Dermis microvascular lymphatic vessel endothelial cell (primary cell): ENCODE measurements around the gene GRAMD2B. TPM values are rescaled to one million over a fixed set of nuclear protein-coding genes. Genes with fewer than 3 reads are reported as not detected.
A peak's percentile ranks its signal among the peaks of the same experiment; 100 is the strongest.
"Not testable (repeated sequence)": the region's sequence is repeated elsewhere in the genome, so short reads cannot be mapped to it uniquely, and the experiment has no call there.

Experiments
- DNase-seq, 2 donors: peaks; one replicate each; pipeline versions ENCODE4 v3.0.0 to v3.0.0-alpha.2; 2010; ENCODE audit warnings: low read depth in 2 of 2
- total RNA-seq: library from RNA; depleted of rRNA; stranded (reverse); fragments of >200 nt; gene quantifications from 2 replicates; pipeline ENCODE4 v1.2.1, GENCODE V29; 2014

Gene GRAMD2B, protein sequence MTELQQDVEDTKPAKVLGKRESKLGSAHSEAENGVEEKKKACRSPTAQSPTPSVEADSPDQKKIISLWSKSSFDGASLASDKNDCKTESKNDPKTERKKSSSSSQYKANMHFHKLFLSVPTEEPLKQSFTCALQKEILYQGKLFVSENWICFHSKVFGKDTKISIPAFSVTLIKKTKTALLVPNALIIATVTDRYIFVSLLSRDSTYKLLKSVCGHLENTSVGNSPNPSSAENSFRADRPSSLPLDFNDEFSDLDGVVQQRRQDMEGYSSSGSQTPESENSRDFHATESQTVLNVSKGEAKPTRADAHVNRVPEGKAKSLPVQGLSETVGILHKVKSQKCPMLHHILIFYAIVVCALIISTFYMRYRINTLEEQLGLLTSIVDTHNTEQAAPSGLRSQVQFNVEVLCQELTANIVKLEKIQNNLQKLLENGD
- 8.5 and 12.8 TPM in 2 replicates for total RNA-seq

DNA sequence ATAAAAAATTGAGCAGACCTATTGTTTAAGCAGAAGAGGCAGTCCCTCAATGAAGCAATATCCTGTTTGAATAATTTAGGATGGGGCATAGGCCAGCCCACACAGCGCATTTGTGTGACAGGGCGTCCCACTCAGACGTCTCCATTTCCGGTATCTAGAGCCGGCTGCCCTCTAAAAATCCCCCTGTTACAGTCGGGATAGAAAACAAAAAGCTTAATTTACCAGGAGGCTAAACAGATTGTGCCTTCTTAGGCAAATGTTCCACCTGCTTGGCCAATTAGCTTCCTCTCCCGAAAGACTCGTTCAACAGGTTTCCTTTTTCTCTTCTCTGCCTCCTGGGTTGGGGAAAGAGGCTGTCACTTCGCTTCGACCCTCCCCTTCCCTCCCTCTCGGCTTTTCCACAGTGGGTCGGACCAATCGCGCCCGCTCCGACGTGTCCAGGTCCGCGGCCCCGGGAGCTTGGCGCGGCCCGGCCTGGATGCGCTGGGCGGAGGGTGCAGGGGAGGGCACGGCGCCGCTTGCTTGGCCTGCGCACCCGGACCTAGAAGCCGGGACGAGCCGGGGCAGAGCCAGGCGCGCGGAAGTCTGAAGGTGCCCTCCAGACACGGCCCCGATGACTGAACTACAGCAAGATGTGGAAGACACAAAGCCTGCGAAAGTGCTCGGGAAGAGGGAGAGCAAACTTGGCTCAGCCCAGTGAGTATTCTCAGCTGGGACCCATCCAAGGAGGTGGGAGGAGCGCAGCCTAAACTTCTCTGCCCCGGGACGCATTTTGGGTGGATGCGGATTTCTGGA lies at the start of gene GRAMD2B:
TSS of gene GRAMD2B (plus strand) at position 416 of the 795 bp plus-strand sequence. CDS start at position 614, 198 bp downstream.
- DNase-seq = peak; percentile 85 to 86

DNA sequence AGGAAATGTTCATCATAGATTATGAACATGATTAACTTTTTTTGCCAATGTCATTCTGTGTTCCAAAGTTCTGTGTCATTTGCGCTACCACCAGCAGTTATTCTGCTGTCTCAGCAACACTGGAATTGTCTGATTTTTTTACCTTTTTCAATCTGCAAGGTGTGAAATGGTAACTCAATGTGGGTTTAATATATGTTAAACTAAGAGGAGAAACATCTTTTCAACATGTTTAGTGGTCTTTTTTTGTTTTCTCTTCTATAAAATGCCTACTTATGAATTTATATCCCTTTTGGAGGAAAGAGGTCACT lies 49.1 kb upstream of the GRAMD2B start:
- no peak for DNase-seq

DNA sequence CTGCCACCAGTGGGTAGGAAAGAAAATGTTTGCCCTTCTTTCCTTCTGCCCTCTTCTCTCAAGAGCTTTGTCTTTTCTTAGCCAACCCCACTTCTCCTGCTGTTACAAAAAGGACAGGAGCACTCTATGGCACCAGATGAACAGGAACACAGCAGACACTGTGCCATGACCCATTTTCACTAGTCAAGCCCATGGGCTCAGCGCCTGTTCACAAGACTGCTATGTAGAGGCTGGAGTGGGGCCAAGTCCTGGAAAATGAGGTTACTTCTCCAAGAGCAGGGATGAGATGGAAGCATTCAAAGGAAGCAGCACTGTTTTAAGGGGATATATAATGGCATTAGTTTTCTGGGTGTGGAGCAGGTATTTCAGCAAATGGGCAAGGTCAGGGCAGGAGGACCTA lies 46.8 kb upstream of the GRAMD2B start:
- no peak for DNase-seq

DNA sequence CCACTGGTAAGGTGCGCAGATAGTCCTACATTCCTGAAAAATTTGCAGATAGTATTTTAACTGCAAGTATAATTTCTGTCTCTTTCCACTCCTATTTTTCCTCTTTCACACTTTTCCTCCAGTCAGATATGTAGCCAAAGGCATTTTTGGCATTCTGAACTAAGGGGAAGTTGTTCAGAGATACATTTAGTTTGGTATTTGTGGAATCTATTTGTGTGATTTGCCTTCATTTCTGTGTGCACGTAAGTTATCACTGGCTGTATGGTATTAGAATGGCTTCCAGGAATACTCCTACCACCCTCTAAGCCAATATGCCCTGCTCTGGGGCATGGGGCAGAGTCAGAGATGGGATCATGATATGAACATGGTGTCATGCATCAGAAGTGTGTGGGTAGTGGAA lies 45.8 kb upstream of the GRAMD2B start:
- peak in 1 of 2 donors; percentile 18 for DNase-seq

DNA sequence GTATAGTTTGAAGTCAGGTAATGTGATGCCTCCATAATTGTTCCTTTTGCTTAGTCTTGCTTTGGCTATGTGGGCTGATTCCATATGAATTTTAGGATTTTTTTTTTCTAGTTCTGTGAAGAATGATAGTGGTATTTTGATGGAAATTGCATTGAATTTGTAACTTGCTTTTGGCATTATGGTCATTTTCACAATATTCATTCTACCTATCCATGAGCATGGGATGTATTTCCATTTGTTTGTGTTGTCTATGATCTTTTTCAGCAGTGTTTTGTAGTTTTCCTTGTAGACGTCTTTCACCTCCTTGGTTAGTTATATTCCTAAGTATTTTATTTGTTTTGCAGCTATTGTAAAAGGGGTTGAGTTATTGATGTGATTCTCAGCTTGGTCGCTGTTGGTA lies 42.9 kb upstream of the GRAMD2B start:
- DNase-seq = not testable (repeated sequence)

DNA sequence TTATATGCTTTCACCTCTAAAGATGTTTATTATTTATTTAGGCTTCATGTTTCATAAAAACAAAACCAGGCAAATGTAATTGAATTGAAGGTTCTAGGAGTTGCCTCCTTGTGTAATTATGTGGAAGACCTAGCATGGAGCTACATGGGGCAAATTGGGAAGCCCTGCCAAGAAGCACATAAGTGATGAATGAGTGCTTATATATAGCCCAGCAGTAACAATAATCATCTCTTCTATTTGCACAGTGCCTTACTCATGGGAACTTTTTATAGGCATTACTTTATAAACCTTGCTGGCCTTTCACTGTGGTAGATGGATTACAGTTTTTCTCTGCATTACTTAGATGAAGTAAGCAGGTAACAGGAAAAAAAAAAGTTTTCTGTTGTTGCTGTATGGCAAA lies 40.0 kb upstream of the GRAMD2B start:
- no peak for DNase-seq

DNA sequence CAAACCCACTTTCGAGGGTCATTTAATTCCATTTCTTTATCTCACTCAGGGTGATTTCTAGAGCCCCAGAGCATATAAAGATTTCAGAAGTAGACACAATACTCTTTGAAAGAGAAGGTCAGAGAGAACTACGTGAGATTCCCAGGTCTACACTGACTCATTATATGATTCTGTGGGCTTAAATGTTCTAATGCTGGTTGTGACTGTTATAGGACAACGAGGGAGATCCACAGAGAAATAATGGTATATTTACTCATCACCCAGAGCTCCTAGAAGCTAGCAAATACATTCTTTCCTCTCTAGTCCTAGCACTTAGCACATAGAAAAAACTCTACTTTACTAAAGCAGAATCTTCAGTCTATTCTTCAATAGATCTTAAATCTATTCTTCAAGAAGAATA lies 39.4 kb upstream of the GRAMD2B start:
- no peak for DNase-seq

DNA sequence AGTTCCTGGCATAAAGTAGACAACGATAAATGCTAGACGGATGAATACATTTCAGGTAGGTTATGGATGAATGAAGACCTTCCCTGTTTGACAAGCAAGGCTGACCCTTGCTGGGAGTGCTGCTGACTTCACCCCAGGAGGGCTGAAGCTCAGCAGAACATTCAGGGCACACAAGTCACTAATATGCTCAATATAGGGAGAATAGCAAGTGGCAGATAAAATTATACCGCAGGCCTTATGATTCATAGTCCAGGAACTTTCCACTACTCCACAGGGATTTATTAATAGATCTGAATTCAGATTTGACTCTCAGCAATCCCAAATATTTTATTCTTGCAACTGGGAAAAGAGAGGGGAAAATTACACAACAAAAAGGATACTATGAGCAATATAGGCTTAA lies 38.2 kb upstream of the GRAMD2B start:
- DNase-seq = no peak

DNA sequence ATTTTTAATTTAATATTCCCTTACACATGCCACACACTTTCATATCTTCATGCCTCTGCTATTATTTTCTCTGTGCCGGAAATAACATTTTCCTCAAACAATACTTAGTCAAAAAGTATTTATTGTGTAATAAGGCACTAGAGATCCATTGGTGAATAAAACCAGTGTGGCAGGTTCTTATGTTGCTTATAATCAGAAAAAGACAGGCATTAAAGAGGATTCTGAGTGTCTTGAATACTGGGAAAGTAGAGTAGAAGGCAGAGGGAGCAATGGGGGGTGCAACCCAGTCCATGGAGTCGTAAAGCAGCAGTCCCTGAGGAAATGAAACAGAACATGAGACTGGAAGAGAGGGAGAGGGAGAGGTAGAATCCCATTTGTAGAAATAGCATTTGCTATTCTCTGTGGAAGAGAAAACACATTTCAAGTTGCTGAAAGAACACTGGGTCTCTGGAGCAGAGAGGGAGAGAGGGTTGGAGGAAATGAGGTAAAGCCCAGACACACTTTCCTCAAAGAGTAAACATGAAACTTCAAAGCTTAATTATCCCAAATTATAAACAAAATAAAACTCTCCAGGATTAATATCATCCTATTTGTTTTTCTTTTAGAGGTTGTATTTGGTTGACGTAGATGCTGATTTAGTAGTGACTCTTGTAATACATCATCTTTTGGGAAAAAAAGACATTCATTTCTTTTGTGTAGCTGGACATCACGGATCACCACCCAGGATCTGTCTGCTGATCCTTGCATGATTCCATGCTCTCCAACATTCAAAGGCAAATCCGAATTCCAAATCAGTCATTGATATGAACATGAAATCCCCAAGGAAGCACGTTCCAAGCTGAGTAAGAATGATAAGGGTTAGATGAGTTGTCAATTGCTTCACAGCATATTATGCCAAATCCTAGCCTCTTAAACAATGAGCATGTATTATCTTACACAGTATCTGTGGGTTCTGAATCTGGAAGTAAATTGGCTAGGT lies 37.4 kb upstream of the GRAMD2B start:
- DNase-seq = no peak

DNA sequence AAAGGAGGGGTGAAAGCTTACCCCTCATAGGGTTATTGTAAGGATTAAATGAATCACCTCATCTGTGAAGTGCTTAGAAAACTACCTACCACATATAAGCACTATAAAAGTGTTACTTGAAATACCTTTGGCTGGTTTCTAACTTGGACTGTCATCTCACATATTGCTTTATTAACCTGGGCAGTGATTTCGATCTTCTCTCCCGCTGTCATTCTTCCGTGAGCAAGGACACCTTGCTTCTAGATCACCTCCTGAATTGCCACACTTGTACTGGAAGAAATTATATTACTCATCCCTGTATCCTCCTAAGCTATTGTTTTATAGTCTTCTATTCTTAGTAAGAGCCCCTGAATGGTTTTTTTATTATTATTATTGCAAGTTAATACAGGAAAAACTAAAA lies 34.0 kb upstream of the GRAMD2B start:
- DNase-seq = no peak

DNA sequence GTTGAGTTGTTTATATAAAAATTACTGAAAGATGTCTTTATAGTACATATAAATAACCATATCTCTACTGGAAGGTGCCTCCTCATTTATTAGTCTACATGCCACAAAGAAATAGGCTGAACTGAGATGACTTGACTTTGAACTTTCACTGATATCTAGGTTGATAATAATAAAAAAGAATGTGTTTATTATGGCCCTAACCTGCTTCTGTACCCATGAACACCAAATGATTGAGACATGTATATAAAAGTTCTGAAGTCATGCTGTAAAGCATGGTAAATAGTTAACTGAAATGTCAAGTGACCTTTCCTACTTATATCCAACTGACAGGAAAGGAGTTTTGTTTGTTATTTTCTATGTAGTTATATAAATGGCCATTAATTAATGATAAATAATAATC lies 33.2 kb upstream of the GRAMD2B start:
- DNase-seq = no peak

DNA sequence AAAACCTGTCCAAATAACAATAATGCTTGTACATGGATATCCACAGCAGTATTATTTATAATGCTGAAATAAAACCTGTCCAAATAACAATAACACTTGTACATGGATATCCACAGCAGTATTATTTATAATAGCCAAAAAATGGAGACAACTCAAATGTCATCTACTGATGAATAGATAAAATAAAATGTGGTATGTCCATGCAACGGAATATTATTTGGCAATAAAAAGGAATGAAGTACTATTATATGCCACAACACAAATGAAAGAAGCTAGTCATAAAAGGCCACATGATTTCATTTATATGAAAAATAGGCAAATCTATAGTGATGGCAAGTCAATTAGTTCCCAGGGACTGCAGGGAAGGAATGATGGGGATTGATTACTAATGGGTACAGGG lies 31.8 kb upstream of the GRAMD2B start:
- no peak for DNase-seq

DNA sequence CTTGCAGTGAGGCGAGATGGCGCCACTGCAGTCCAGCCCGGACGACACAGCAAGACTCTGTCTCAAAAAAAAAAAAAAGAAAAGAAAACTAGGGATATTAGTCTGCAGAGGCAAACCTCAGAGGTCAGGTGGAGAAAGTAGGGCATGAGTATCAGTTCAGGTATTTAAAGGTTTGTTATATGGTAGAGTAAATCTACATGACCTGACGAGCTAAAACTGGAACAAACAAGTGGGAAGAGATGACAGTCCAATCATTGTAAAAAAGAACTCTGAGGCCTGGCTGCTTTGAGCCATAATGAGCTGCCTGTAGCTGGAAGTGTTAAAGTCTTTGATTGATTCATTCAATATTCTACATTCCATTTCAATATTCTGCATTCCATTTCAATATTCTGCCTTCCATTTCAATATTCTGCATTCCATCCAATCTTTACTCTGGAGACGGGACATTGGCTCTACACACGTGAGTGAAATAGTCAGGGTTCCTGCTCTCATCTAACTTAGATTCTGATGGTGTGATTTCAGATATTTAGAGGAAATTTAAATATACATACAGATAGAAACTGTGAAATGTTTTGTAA lies 28.9 kb upstream of the GRAMD2B start:
- no peak for DNase-seq

DNA sequence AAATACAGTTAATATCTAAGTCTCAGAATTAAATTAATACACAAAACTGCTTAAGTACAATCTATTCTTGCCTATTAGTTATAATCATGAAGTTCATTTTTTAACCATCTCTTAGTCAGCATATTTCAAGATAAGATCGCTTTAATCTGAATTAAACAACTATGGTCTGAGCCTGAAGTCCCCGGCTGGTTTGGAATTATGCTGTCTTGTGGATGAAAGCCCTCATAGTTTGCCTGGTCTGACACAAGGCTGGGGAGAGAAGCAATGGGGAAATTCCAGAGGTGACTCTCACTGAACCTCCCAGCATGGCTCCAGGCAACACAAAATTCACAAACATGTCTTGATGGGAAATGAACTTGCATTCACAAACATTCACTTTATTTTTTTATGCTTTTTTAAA lies 28.0 kb upstream of the GRAMD2B start:
- no peak for DNase-seq

DNA sequence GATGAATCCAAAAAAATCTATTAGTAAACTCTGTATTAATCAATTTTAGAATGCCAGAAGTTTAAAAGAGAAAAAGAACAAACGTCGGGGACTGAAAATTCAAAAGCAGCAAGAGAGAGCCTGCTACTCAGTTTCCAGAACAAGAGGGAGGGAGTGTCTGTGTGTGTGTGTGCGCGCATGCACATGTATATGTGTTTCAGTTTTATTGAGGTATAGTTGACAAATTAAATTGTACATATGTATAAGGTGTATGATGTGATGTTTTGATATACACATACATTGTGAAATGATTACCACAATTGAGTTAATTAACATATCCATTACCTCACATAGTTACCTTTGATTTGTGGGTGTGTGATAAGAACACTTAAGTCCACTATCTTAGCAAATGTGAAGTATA lies 27.6 kb upstream of the GRAMD2B start:
- DNase-seq = no peak

DNA sequence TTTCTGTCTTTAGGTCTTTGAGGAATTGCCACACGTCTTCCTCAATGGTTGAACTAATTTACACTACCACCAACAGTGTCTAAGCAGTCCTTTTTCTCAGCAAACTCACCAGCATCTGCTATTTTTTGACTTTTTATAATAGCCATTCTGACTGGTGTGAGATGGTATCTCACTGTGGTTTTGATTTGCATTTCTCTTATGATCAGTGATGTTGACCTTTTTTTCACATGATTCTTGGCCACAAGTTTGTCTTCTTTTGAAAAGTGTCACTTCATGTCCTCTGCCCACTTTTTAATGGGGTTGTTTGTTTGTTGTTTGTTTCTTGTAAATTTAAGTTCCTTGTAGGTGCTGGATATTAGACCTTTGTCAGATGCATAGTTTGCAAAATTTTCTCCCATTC lies 26.5 kb upstream of the GRAMD2B start:
- not testable (repeated sequence) for DNase-seq

DNA sequence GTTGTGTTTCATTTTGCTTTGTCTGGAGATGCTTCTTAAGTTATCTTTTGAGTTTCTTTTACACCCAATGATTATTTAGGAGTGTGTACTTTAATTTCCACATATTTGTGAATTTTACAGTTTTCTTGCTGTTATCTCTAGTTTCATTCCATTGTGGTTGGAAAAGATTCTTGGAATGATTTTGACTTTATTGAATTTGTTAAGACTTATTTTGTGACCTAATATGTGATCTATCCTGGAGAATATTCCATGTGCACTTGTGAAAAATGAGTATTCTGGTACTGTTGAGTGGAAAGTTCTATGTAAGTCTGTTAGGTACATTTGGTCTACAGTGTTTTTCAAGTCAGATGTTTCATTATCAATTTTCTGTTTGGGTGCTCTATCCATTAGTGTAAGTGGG lies 24.4 kb upstream of the GRAMD2B start:
- DNase-seq = no peak

DNA sequence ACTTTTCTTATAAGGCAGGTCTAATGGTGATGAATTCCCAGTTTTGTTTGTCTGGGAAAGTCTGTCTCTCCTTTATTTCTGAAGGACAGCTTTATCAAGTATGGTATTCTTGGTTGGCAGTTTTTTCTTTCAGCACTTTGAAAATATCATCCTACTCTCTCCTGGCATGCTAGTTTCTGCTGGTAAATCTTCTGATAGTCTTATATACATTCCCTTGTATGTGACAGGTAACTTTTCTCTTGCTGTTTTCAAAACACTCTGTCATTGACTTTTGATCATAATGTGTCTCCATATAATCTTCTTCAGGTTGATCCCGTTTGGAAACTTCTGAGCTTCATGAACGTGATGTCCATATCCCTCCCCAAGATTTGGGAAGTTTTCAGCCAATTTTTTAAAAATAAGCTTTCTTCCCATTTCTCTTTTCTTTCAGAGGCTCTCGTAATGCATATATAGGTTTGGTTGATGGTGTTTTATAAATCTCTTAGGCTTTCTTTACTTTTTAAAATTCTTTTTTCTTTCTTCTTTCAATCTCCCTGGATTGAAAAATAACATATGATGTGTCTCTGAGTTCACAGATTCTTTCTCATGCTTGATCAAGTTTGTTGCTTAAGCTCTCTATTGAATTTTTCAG lies 22.5 kb upstream of the GRAMD2B start:
- no peak for DNase-seq

DNA sequence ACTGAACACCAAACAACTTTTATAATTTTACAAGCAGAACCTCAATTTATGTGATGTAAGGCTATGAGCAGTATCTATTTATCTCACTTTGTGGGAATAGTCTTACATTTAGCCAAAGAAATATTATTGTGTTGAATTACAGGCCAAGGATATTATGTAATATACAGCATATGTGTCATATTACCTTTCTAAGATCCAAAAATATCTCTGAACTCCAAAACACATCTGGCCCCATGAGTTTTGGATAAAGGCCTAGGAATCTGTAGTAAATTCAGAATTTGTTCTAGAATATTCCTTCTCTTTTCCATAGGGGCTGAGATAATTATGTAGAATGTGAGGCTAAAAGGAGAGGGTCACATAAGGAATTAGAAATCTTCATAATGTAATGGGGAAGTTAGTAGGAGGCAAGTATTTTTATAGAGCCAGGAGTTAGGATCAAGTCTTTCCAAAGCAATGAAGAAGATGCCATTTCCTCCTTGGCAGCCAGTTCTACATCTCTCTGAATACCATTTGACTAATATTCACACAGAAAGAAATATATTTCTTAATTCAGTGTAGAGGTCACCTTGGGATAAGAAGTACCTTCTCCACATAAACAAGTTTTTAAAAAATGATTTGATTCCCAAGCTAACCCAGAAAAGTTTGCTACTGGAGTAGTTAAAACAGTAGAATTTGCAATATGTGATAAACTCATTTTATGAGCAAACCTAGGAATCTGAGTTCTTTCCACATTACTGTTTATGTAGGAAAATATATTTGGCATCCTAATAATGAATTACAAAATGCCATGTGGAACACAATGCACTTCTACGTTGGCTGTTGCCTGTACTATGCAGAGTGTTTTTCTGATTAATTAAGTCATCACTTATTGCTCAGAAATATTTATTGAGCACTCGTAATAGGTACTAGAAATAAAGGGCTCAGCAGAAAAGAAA lies 20.3 kb upstream of the GRAMD2B start:
- peak in 1 of 2 donors; percentile 16 for DNase-seq

DNA sequence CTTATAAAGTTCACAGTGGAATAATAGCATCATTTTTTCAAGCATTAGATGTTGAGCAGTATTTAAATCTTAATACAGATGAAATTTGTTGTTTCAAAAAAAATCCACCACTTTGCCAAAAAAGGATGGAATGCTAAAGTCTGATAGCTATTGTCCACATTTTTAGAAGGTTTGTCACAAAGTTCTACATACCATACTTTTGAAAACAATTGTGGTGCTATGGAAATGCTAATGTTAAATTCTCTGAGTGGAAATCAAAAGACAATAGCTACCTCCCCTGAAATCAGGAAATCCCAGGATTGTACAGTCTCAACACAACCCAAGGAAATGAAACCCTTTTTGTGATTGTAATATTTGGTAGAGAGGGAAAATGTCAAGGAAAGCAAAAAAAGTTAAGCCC lies 19.3 kb upstream of the GRAMD2B start:
- peak; percentile 54 to 57 for DNase-seq
